Stomach (tissue), 4 donors: ENCODE measurements around the gene FBXL14.

Experiments used
- CTCF ChIP-seq, 7 experiments: fragments of 450-650 bp in 4 of 7; fragments of 200-600 bp in 3 of 7; sonication (generic) in 3 of 7; IDR thresholded peaks; one replicate each; pipeline ENCODE4 v1.5.1; 2016 to 2019; ENCODE audit warnings: antibody characterized with exemption in 7 of 7, control low read depth in 2 of 7, mild to moderate bottlenecking in 1 of 7
- EP300 ChIP-seq: sonication (generic); formaldehyde crosslinking; IDR thresholded peaks from one replicate; pipeline ENCODE4 v1.6.1; 2017; ENCODE audit warnings: antibody characterized with exemption
- POLR2A ChIP-seq, 4 donors: fragments of 450-650 bp; IDR thresholded peaks; one replicate each; pipeline ENCODE4 v1.6.1; 2016; ENCODE audit warnings: antibody characterized with exemption in 4 of 4, control low read depth in 2 of 4, mild to moderate bottlenecking in 1 of 4, moderate library complexity in 1 of 4

DNA sequence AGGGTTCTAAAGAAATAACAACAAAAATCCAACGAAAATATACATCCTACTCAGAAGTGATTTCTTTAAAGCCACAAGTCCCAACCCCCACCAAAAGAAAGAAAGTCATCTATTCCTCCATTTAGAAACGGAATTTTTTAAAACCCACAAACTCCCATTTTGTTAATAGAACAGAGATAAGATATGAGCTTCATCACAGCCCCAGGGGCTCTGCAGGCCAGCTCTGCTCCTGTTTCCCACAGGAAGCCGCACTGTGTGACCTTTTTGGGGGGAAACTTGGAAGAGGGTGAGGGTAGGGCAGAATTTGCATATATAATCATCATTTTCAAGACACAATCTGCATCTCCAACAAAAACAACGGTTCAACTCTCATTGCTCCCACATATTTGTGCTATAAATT, 2.8 kb downstream of the FBXL14 start:
- TF ChIP-seq POLR2A (IDR thresholded peaks at IDR 0.05) (no peak), CTCF (IDR thresholded peaks at IDR 0.05) (no peak), EP300 (no peak)
